Kidney capillary endothelial cell (primary cell): ENCODE results near the gene NINJ1.
"Not testable (repeated sequence)": the region's sequence is repeated elsewhere in the genome, so short reads cannot be mapped to it uniquely, and the experiment has no call there.

Source experiments
- DNase-seq: peaks from one replicate; pipeline ENCODE4 v3.0.0-alpha.2; 2018; ENCODE audit warnings: low spot score

Gene NINJ1

DNA sequence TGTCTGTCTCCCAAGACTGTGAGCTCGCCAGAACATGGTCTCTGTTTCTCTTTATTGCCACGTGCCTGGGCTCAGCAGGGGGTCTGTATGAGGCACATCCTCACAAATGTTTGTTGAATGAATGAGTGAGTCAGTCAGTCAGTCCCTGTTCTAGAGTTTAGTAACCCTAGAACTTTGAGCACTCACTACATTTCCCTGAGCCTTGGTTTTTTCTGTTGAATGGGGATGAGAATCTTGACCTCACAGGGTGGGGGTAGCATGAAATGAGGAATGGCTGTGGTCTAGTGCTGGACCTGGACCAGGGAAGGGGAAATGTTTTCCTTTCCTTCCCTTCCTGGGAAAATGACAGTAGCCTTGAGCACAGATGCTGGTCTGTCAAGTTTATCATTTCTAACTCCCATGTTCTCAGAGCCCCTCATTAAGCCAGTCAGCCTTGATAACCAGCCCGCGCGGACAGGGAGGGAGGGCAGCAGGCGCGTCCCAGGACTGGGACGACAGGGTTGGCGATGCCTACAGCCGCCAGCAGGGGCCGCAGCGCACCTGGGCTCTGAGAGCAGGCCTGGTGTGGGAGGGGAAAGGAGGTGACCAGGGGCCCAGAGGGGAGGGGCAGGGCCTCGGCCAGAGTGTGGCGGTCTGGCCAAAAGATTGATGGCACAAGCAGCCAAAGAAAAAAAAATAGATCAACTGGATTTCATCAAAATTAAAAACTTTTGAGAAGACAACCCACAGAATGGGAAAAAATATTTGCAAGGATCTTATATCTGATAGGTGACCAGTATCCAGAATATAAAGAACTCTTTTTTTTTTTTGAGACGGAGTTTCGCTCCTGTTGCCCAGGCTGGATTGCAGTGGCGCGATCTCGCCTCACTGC lies 25.8 kb upstream of the NINJ1 start:
- DNase-seq: peak; percentile 73

DNA sequence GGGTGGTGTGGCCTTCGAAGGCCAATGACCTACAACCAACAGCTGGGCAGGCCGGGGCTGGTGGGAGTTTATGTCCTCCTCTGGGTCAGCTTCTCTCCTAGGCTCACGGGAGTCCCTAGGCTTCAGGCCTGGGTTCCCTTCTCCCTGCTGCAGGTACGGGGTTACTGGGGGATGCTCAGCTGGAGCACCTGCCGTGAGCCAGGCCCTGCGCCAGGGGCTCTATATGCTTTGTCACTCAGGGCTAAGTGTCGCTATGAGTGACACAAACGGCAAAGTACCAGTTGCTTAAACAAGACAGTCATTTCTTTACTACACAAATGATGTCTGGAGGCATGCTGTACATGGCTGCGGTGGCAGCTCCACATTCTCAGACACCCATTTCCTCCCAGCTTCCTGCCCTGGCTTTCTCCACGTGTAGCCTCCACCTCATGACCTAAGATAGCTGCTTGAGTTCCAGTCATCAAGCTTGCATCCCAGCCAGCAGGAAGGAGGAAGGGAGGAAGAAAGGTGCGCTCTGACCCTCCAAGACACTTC lies 22.5 kb upstream of the NINJ1 start:
- DNase-seq: peak; percentile 27

DNA sequence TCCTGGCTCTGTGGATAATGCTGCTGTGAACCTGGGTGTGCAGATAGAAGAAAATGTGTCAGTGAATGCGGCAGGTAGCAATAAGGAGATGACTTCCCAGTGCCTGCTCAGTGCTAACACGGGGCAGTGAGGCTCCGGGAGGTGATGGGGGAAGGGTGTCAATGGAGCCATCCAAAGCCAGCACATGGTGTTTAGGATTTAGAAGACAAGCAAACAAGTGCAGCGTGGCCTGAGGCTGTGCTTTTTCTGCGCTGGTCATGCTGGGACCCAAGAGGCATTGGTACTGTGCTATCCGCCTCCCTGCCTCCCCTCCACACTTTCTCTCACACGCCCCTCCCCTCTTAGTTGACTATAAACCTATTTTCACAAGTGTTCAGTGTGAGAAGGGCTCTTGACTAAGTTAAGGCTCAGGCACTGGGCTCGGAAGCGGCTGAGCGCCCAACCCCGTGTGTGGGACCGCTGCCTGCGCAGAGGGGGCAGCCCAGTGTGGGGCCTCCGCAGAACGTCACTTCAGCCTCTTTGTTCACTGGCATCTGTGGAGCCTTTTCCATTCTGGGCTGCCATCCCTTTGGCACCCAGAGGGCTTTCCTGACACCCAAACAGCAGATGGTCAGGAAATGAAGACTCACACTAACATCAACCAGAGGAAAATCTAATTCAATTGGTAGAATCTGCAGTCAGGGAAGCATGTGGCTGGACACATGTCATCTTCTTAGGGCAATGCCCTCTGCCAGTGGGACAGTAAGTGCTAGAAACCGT lies 21.8 kb upstream of the NINJ1 start:
- no peak for DNase-seq

DNA sequence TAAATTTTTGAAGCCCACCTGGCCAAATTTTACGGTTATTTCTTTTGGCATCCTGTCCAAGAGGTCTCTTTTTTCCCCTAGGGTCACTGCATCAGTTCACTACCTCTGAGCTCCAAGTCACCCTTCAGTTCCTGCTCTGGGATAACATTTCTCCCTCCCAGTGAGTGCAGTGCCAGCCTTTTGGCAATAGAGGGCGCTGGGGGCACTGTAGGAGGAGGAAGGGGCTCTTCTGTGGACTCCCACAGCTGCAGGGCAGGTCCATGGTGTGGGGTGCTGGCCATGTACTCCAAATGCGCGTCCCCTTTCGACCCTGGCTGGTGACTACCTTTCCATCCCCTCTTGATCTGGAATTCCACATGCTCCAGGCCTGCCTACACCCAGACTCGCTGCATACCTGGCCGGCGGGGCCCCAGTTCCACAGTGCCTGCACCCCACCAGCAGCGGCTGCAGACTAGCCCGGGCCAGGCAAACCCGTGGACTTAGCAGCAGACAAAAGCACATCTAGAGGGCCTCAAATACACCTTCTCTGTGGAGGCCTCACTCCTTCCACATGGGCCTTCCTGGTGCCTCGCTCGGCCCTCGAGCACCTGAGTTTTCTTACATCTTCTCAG lies 20.3 kb upstream of the NINJ1 start:
- DNase-seq: no peak

DNA sequence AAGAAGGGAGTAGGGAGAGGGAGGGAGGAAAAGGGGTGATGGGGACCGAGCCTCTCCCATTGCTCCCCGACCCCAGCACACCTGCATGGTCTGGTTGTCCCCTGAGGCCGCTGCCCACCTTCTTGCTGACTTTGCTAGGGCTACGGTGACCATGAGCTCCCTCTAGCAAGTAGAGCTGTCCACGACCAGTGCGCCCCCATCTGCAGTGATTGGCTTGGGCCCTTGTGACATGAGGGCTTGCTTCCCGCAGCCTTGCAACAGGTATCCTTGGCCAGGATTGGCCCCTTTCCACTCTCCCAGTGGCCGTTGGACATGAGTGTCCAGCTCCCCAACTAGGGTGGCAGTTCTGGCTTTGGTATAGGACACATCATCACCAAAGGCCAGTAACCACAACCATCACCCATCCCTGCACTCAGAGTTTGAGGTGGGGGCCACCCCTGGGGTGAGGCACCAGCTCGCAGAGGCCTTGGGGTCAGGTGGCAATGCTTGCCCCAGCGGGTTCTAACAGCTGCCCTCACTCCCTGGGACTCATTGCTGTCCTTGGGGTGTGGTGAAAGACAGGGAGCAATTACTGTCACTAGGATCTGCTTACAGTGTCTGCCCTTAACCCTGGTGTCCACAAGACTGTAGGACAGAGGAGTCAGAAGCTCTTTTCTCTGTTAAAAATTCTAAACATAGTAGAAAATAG lies 17.2 kb upstream of the NINJ1 start:
- no peak for DNase-seq

DNA sequence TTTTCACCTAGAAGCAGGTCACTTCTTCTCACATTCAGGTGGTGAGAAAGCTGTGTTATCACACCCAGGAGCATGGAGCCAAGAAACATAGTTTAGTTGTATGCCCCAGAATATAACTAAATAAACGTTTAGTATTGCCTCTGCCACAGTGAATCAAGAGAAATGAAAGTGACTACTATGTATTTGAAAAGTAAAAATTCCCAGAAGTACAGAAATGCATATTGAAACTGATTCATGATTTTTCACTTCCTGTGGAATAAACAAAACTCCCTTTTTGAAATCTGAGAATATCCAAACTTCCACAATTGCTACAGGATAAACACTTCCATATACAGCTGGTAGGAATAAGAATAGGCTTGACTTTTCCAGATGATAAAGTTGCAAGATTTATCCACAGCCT lies 15.3 kb upstream of the NINJ1 start:
- no peak for DNase-seq

DNA sequence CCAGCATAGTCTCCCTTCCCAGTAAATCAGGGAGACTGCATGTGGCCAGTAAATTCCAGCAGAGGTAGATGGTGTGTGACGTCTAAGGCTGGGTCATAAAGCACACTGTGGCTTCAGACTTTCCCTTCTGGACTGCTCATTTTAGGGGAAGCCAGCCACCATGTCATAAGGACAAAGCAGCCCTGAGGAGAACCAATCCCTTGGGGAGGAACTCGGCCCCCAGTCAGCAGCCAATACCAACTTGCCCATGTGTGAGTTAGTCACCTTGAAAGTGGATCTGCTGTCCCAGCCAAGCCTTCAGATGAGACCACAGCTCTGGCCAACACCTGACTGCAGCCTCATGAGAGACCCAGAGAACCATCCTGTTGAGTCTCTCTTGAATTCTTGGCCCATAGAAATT lies 14.7 kb upstream of the NINJ1 start:
- DNase-seq: no peak

DNA sequence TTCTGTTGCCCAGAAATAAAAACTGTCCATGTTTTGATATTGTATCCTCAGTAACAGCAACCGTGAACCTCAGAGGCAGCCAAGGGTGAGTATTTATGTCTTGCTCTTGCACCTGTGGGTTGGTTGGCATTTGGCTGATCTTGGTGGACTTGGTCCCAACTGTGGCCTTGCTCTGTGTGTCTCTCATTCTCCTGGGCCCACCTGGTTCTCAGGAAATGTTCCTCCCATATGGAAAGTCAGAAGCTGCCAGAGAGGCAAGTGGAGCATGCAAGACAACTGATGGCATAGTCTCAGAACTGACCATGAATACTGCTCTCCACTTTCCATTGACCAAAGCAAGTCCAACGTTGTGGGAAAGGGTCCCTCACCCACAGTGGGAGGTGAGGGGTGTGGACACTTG lies 13.6 kb upstream of the NINJ1 start:
- DNase-seq: no peak

DNA sequence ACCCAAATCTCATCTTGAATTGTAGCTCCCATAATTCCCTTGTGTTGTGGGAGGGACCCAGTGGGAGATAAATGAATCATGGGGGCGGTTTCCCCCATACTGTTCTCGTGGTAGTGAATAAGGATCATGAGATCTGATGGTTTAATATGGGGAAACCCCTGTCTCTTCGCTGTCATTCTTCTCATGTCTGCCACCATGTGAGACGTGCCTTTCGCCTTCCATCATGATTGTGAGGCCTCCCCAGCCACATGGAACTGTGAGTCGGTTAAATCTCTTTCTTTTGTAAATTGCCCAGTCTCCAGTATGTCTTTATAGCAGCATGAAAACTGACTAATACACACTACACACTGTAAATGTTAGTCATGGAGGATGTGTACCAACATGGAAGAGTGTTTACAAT lies 12.6 kb upstream of the NINJ1 start:
- DNase-seq: not testable (repeated sequence)

DNA sequence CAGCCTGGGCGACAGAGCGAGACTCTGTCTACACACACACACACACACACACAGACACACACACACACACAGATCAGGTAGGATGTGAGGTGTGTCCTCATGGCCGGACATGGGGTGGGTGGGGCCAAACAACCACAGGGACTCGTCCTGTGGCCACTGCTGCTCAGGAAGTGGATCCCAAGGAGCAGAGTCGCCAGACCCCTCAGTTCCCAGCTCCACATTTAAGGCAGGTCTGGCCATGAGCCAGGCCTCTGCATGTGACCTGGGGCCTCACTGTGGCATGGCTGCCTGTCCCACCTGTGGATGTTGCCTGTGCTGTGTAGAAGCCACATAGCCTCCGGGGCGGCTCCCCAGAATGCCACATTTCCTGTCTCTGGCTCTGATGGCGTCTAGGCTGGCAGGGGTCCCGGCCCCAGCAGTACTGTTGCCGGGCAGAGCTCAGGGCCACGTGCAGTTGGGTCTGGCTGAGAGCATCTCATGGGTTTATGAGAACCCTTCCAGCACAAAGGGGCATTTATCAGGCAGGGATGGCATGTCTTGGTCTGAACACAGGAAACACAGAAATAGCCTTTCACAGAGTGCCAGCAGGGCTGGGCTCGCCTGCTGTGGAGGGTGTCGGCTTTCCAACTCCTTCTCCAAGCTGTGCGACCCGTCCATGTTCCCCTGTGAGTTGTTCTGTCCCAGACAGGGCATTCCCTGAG lies 9.9 kb upstream of the NINJ1 start:
- no peak for DNase-seq

DNA sequence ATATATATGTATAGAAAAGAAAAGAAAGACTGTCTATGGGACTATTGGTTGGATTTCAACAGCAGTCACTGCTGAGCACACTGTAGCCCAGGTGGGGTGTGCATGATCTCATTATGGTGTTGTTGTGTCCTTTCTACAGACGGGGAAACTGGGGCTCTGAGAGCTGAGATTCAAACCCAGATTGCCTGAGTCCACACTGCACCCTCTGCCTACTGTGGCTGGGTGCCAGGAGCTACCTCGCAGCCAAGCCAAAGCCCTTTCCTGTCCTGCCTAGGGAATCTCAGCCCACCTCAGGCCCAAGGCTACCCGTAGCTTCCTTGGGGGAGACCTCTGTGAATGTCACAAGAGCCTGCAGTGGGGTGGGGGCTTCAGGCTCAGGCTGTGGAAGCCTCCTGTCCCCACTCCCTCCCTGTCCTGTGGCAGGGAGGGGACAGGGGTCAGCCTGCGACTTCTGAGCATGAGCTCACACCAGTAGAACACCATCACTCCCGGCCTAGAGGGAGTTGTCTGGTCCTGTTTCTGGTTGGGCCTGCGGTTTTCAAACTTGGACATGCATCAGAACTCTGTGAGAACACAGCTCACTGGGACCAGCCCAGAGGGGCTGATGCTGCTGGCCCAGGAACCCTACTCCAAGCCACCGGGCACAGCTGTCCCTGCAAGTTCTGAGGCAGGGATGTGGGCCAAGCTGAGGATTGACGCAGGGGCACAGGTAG lies 7.9 kb upstream of the NINJ1 start:
- DNase-seq: no peak

DNA sequence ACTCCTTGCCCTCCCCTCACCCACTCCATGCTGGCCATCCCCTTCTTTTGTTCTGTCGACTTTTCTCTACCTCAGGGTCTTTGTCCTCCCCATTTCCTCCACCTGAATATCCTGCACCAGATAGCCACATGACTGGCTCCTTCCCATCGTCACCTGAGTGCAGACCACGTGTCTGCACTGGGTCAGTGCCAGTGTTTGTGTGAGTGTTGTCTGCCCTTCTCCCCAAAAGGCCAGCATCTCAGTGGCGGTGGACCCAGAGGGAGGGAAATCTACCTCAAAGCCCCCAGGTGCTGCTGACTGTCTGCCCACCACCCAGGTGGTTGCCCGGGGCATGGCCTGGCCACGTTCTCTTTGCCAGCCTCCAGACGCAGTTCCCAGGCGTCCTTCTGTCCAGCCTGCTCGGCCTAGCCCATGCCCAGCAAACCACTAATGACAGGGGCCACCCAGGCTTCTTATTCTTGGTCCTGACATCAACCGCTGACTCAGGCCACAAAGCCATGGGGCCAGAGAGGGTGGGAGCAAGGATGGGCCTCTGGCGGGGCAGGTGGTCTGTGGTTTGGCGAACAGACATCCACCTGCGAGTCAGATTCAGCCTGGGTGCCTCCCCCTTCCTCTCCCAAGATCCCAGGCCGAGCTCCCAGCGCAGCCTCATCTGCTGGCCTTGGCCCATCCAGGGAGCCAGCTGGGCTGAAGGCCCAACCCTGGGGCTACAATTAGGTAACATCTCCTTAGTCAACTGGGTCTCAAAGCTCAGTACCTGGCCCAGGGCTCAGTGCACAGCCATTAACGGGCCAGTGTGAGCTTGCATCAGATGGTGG lies 5.5 kb upstream of the NINJ1 start:
- no peak for DNase-seq

DNA sequence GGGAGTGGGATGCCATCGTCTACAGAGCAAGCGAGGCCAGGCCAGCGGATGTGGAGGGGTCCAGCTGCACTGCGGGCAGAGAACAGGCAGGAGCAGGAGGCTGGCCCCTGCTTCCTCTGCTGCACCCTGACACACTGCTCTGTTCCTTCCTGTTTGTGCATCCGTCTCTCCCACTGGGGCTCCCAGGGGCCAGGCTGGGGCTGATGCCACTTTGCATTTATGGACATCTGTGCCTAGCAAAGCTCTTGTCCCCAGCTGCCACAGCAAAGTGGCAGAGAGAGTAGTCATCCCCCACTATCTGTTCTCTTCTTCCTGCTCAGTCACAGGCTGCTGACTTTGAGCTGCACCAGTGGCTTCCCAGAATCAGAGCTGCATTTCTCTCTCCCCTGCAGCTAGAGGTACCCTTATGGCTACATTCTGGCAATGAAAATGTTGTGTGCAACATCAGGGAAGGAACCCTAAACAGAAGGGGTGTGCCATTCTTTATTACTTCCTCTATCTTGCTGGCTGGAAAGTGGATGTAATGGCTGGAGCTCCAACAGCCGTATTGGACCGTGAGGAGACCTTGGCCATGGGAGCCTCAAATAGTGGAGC lies 4.2 kb upstream of the NINJ1 start:
- no peak for DNase-seq

DNA sequence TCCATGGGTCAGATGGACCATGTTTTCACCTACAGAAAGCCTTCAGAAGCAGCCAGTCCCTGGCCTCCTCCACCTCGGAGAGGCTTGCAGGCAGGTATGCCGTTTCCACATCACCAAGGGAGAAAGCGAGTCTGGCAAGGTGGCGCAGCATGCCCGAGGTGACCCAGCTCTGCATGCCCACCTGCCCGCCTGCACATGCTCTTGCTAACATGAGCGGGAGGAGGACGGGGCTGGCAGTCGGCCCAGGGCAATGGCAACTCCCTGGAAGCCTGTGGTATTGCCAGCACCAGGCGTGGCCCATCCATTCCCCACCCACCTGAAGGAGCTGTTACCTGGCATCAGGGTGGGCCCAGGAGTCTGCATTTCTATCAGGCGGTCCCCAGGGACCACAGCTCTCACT lies 3.3 kb upstream of the NINJ1 start:
- DNase-seq: no peak

DNA sequence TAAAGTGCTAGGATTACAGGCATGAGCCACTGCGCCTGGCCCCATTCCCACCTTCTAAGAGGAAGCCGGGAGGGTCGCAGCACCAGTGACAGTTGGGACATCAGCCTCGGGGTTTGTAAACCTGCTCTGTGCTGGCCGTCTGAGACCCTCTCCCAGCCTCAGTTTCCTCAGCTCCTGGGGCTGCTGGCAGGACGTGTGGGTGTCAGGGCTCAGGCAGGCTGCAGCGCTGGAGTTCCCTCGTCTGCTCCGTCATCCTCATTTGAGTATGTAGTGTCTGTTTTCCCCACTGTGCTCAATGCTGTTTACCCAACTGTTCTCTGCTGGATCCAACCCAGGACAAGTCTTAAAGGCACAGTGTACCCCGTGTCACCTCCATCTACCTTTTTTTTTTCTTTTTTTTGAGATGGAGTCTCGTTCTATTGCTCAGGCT lies 2.0 kb upstream of the NINJ1 start:
- no peak for DNase-seq

DNA sequence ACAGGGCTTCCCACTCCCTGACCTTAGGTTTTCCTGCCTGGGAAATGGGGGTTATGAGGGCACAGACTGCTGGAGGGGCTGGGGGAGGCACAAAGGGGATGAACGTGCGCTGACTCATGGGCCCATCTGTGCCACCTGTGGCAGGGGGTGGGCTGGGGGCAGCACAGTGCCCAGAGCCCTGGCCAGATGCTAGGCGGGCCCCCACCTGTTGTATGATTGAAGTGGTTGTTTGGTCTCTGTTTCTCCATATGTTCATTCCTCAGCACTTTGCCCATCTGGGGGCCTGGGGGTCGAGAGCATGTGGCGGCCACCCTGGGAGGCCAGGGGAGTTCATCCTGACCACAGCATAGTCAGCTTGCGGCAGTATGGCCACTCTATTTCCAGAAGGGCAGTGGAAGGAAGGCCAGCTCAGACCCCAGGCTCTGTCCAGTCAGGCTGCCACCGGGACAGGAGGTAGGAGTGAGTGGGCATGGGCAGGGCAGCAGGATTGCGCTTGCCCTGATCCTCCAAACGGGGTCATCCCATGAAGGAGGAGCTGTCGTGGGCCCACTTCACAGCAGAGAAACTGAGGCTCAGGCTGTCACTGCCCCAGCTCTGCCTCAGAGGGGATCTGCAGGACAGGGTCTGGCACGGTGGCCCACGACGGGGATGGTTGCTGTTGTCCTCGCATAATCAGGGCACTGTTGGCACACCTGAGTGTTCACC lies 841 bp upstream of the NINJ1 start:
- no peak for DNase-seq

DNA sequence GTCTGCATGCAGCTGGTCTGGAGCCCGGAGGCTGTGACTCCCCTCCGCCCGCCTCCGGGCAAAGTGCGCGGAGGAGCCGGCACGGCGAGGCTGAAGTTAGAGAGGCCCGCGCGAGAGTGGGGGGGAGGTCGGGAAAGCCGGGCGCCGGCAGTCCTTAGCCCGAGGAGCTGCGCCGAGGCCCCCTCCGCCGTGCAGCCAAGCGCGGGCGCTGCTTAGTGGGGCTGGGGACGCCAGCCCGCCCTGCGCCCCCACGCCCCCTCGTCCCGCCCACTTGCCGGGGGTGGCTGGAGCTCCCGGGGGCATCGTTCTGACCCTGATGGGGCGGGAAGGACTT lies 403 bp downstream of the NINJ1 start:
- DNase-seq: peak; percentile 71

DNA sequence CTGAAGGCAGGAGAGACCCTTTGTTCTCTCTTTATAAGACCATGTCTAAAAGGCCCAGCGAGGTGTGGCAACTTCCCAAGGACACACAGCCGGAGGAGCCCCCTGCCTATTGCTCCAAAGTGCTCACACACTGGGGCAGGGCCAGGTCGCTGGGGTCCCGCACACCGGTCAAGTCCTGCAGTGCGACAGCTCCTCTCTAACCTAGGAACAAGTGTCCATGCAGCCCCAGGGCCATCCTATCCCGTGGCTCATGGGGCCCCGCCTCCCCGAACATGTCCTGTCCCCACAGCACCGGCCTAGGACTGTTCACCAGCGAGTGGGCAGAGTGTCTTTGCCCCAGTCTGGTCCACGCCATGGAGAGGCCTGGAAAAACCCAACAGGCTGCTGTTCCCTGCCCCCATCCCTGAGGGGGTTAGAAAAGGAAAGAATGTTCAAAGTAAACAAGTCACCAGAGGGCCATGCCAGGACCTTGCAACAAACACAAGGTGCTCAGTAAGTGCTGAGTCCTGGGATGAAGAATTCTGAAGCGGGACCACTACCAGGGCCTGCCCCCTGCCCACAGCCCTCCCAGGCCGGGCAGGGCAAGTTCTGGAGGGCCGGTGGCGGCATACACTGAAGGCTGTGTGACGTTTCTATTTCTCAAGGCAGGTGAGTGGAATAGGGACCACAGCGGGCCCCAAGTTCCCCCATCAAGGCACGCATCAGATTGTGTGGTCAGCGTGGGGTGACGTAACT lies 938 bp downstream of the NINJ1 start:
- DNase-seq: no peak
